HepG2 (cell line): ENCODE data around the gene ZNF628. TPM values are rescaled to one million over a fixed set of nuclear protein-coding genes. Genes with fewer than 3 reads are reported as not detected.

ENCODE experiments used
- ATM ChIP-seq: fragments of 450-650 bp; IDR thresholded peaks from 2 replicates; pipeline ENCODE4 v1.7.1; 2017; ENCODE audit warnings: mild to moderate bottlenecking, borderline replicate concordance
- DR1 ChIP-seq: sonication (generic); formaldehyde crosslinking; IDR thresholded peaks from 2 replicates; pipeline ENCODE4 v1.8.0; 2021; ENCODE audit warnings: mild to moderate bottlenecking, missing genetic modification reagents, inconsistent platforms
- EP300 ChIP-seq, 3 experiments: sonication (generic) in 1 of 3; formaldehyde crosslinking in 1 of 3; IDR thresholded peaks; 2 replicates each; pipeline versions ENCODE4 v1.5.1 to v1.6.1; 2011 to 2020; ENCODE audit warnings: low read depth in 2 of 3, low read length in 2 of 3, borderline replicate concordance in 1 of 3, improper control_type of control experiment in 1 of 3, mild to moderate bottlenecking in 1 of 3, missing genetic modification reagents in 1 of 3, moderate library complexity in 1 of 3
- HDAC6 ChIP-seq: fragments of 200-600 bp; sonication (generic); IDR thresholded peaks from 2 replicates; pipeline ENCODE4 v1.7.0; 2017; ENCODE audit warnings: mild to moderate bottlenecking, antibody characterized with exemption, low read length, low read depth
- JUNB ChIP-seq: sonication (generic); formaldehyde crosslinking; IDR thresholded peaks from 2 replicates; pipeline ENCODE4 v1.8.0; 2022; ENCODE audit warnings: missing genetic modification reagents, mild to moderate bottlenecking, borderline replicate concordance
- KDM3A ChIP-seq: IDR thresholded peaks from 2 replicates; pipeline ENCODE4 v1.6.1; 2018; ENCODE audit warnings: low read depth, missing compliant biosample characterization
- NCOR1 ChIP-seq: fragments of 200-600 bp; sonication (generic); IDR thresholded peaks from 2 replicates; pipeline ENCODE4 v1.7.0; 2017; ENCODE audit warnings: antibody characterized with exemption, low read length, borderline replicate concordance
- NFYB ChIP-seq: sonication (generic); formaldehyde crosslinking; IDR thresholded peaks from 2 replicates; pipeline ENCODE4 v1.4.0; 2020; ENCODE audit warnings: missing genetic modification reagents
- TEAD3 ChIP-seq: optimal IDR thresholded peaks from 2 replicates; pipeline ENCODE3; 2016; ENCODE audit warnings: borderline replicate concordance
- ZFAT ChIP-seq: sonication (generic); formaldehyde crosslinking; conservative IDR thresholded peaks from 2 replicates; pipeline ENCODE4 v1.8.1; 2023; ENCODE audit warnings: missing genetic modification reagents, inconsistent platforms
- ZNF10 ChIP-seq: sonication (generic); formaldehyde crosslinking; IDR thresholded peaks from 2 replicates; pipeline ENCODE4 v1.4.0; 2020; ENCODE audit warnings: mild to moderate bottlenecking, low read depth, missing genetic modification reagents, borderline replicate concordance
- ZNF44 ChIP-seq: sonication (generic); formaldehyde crosslinking; IDR thresholded peaks from 2 replicates; pipeline ENCODE4 v1.5.1; 2020; ENCODE audit warnings: mild to moderate bottlenecking, missing genetic modification reagents
- ZNF577 ChIP-seq: sonication (generic); formaldehyde crosslinking; IDR thresholded peaks from 2 replicates; pipeline ENCODE4 v1.4.0; 2020; ENCODE audit warnings: mild to moderate bottlenecking, low read depth, missing genetic modification reagents, borderline replicate concordance
- ZNF614 ChIP-seq: IDR thresholded peaks from 2 replicates; pipeline ENCODE4 v1.6.1; 2018; ENCODE audit warnings: missing biosample characterization, missing genetic modification reagents, inconsistent platforms, borderline replicate concordance
- polyA plus RNA-seq, 8 experiments: library from polyadenylated mRNA; depleted of rRNA in 3 of 8; stranded (reverse) in 7 of 8; unstranded in 1 of 8; fragments of >200 nt; fragmentation: Illumina TruSeq in 4 of 8; extraction: Trizol in 4 of 8; gene quantifications; 2 replicates each; pipeline versions ENCODE4 v1.2.1 to v1.2.3, GENCODE V29; 2011 to 2016; ENCODE audit warnings: low read depth in 4 of 8, missing spikeins in 1 of 8, mixed read lengths in 1 of 8; ENCODE audit not compliant: insufficient read depth in 1 of 8
- total RNA-seq, 5 experiments: library from RNA; depleted of rRNA; stranded (reverse); fragments of >200 nt; fragmentation: Illumina TruSeq; extraction: Trizol; gene quantifications; 2 replicates each; pipeline ENCODE4 v1.2.3, GENCODE V29; 2016; ENCODE audit warnings: low read depth in 1 of 5
- TF ChIP-seq, protein P1 (sequence below): sonication (generic); formaldehyde crosslinking; IDR thresholded peaks from 2 replicates; pipeline ENCODE4 v1.4.0; 2020; ENCODE audit warnings: missing genetic modification reagents, mild to moderate bottlenecking, borderline replicate concordance
- TF ChIP-seq, protein P2 (sequence below): sonication (generic); formaldehyde crosslinking; IDR thresholded peaks from 2 replicates; pipeline ENCODE4 v1.4.0; 2020; ENCODE audit warnings: mild to moderate bottlenecking, low read depth, missing genetic modification reagents
- TF ChIP-seq, protein P3 (sequence below): sonication (generic); formaldehyde crosslinking; IDR thresholded peaks from 2 replicates; pipeline ENCODE4 v1.5.1; 2020; ENCODE audit warnings: mild to moderate bottlenecking, missing genetic modification reagents, borderline replicate concordance
- TF ChIP-seq, protein P4 (sequence below): IDR thresholded peaks from 2 replicates; pipeline ENCODE4 v1.6.1; 2016; ENCODE audit warnings: missing compliant biosample characterization, missing genetic modification reagents, borderline replicate concordance
- TF ChIP-seq, protein P5 (sequence below): IDR thresholded peaks from 2 replicates; pipeline ENCODE4 v1.6.1; 2016; ENCODE audit warnings: missing biosample characterization, missing genetic modification reagents, low read depth

Gene ZNF628
- total and polyA plus RNA-seq, 2 of the 13 experiments (the other 11 are each of a cell fraction or from before 2014, with no cell fraction given) = 0.54 to 1.2 TPM

DNA sequence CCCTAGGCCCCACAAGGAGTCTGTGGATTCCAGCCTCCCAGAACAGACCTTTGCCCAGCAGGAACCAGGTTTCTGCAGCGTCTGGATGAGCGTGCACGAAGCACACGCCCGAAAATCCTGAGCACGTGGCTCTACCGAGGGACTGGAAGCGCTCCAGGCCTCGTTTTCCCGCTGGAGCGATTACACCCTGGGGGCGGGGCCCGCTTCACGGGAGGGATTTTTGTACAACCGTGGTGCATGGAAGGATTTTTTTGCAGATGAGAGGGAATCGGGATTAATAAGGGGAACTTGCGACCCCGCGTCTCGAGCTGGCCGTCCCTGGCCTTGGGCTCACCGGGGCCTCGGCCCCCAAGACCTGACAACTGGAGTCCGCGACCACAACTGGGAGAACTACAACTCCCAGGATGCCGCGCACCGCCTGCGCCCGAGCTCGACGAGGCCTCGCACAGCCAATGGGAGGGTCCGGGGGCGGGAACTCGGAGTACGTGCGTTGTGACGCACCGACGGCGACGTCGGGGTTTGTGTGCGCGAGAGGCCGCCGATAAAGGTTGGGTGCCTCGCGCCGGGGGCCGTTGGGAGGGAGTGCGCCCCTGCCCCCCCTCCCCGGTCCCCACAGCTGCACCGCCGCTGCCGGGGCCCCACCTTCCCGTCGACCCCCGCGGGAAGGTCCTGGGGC is at the start of gene ZNF628 (continued):
- TF ChIP-seq, protein P1, sequence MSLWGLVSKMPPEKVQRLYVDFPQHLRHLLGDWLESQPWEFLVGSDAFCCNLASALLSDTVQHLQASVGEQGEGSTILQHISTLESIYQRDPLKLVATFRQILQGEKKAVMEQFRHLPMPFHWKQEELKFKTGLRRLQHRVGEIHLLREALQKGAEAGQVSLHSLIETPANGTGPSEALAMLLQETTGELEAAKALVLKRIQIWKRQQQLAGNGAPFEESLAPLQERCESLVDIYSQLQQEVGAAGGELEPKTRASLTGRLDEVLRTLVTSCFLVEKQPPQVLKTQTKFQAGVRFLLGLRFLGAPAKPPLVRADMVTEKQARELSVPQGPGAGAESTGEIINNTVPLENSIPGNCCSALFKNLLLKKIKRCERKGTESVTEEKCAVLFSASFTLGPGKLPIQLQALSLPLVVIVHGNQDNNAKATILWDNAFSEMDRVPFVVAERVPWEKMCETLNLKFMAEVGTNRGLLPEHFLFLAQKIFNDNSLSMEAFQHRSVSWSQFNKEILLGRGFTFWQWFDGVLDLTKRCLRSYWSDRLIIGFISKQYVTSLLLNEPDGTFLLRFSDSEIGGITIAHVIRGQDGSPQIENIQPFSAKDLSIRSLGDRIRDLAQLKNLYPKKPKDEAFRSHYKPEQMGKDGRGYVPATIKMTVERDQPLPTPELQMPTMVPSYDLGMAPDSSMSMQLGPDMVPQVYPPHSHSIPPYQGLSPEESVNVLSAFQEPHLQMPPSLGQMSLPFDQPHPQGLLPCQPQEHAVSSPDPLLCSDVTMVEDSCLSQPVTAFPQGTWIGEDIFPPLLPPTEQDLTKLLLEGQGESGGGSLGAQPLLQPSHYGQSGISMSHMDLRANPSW (CRISPR knock-in tag) = 0 out of 2 replicates have a peak, but pooled peaks have one; percentile 62
- TF ChIP-seq EP300 (IDR thresholded peaks at IDR 0.05; ENCODE audit: low read depth in 2 of 2, low read length in 2 of 2) (no peak), EP300 (CRISPR knock-in tag; IDR thresholded peaks at IDR 0.05; ENCODE audit: borderline replicate concordance) (no peak; the same call in 1 of the 2 replicates), TEAD3 (CRISPR knock-in tag) (no peak), ATM (no peak), JUNB (CRISPR knock-in tag) (no peak), NFYB (CRISPR knock-in tag) (peak; percentile 96), ZNF614 (CRISPR knock-in tag) (no peak), ZNF577 (CRISPR knock-in tag) (0 out of 2 replicates have a peak, but pooled peaks have one; percentile 70), DR1 (0 out of 2 replicates have a peak, but pooled peaks have one; percentile 17), ZFAT (CRISPR knock-in tag) (no peak), ZNF10 (CRISPR knock-in tag) (no peak), KDM3A (CRISPR knock-in tag) (no peak), NCOR1 (no peak), ZNF44 (CRISPR knock-in tag) (peak; percentile 78; the same call in 1 of the 2 replicates), HDAC6 (no peak)
- TF ChIP-seq, protein P2, sequence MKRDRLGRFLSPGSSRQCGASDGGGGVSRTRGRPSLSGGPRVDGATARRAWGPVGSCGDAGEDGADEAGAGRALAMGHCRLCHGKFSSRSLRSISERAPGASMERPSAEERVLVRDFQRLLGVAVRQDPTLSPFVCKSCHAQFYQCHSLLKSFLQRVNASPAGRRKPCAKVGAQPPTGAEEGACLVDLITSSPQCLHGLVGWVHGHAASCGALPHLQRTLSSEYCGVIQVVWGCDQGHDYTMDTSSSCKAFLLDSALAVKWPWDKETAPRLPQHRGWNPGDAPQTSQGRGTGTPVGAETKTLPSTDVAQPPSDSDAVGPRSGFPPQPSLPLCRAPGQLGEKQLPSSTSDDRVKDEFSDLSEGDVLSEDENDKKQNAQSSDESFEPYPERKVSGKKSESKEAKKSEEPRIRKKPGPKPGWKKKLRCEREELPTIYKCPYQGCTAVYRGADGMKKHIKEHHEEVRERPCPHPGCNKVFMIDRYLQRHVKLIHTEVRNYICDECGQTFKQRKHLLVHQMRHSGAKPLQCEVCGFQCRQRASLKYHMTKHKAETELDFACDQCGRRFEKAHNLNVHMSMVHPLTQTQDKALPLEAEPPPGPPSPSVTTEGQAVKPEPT (CRISPR knock-in tag) = 0 out of 2 replicates have a peak, but pooled peaks have one; percentile 52
- TF ChIP-seq, protein P3, sequence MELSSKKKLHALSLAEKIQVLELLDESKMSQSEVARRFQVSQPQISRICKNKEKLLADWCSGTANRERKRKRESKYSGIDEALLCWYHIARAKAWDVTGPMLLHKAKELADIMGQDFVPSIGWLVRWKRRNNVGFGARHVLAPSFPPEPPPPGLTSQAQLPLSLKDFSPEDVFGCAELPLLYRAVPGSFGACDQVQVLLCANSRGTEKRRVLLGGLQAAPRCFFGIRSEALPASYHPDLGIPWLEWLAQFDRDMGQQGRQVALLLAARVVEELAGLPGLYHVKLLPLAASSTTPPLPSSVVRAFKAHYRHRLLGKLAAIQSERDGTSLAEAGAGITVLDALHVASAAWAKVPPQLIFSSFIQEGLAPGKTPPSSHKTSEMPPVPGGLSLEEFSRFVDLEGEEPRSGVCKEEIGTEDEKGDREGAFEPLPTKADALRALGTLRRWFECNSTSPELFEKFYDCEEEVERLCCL (CRISPR knock-in tag) = peak; percentile 64; the same call in 1 of the 2 replicates
- TF ChIP-seq, protein P4, sequence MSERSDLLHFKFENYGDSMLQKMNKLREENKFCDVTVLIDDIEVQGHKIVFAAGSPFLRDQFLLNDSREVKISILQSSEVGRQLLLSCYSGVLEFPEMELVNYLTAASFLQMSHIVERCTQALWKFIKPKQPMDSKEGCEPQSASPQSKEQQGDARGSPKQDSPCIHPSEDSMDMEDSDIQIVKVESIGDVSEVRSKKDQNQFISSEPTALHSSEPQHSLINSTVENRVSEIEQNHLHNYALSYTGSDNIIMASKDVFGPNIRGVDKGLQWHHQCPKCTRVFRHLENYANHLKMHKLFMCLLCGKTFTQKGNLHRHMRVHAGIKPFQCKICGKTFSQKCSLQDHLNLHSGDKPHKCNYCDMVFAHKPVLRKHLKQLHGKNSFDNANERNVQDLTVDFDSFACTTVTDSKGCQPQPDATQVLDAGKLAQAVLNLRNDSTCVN (CRISPR knock-in tag) = no peak
- TF ChIP-seq, protein P5, sequence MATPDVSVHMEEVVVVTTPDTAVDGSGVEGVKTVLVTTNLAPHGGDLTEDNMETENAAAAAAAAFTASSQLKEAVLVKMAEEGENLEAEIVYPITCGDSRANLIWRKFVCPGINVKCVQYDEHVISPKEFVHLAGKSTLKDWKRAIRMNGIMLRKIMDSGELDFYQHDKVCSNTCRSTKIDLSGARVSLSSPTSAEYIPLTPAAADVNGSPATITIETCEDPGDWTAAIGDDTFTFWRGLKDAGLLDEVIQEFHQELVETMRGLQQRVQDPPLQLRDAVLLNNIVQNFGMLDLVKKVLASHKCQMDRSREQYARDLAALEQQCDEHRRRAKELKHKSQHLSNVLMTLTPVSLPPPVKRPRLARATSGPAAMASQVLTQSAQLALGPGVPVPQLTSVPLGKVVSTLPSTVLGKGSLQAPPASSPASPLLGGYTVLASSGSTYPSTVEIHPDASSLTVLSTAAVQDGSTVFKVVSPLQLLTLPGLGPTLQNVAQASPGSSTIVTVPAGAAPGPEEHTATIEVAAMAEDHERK = peak; percentile 99
